PC-9 (cell line): ENCODE measurements around the gene TMPRSS11B. TPM values are rescaled to one million over a fixed set of nuclear protein-coding genes. Genes with fewer than 3 reads are reported as not detected.

Experiments used
- BruUV-seq: library from RNA; stranded (reverse); fragments of 400-500 nt; replicated peaks from 2 replicates; lab custom pipeline; 2021; lab: Mats Ljungman, UMichigan
- CTCF ChIA-PET: fragments of 300-600 bp; sonication (Branson Sonifier 250); formaldehyde crosslinking; loops from one replicate; lab custom pipeline; 2022; ENCODE audit warnings: antibody characterized with exemption; lab: Charles Lee
- POLR2A ChIA-PET: fragments of 300-600 bp; sonication (Branson Sonifier 250); formaldehyde crosslinking; loops from one replicate; lab custom pipeline; 2022; ENCODE audit warnings: antibody characterized with exemption; ENCODE audit not compliant: unreplicated experiment; lab: Charles Lee
- DNase-seq, 2 experiments: peaks; one replicate each; pipeline versions ENCODE4 v3.0.0 to v3.0.0-alpha.2; 2015 to 2022; ENCODE audit warnings: mixed read lengths in 1 of 2
- H2AFZ ChIP-seq: fragments of 200-600 bp; sonication (generic); 2 replicates; pipeline ENCODE4 v1.8.1; 2017; ENCODE audit warnings: antibody characterized with exemption
- H3F3A ChIP-seq: fragments of 200-600 bp; sonication (generic); 2 replicates; pipeline ENCODE4 v1.8.1; 2017; ENCODE audit warnings: antibody characterized with exemption, mild to moderate bottlenecking, low read depth; ENCODE audit not compliant: insufficient read depth
- H3K27ac ChIP-seq: fragments of 200-600 bp; sonication (generic); 2 replicates; pipeline ENCODE4 v1.6.1; 2016; ENCODE audit warnings: mixed run types
- H3K27me3 ChIP-seq: fragments of 200-600 bp; sonication (generic); 2 replicates; pipeline ENCODE4 v1.6.1; 2016; ENCODE audit warnings: low read depth, mixed run types; ENCODE audit not compliant: insufficient read depth
- H3K36me3 ChIP-seq: fragments of 200-600 bp; sonication (generic); 2 replicates; pipeline ENCODE4 v1.6.1; 2016; ENCODE audit warnings: low read depth, mixed run types
- H3K4me1 ChIP-seq: fragments of 200-600 bp; sonication (generic); replicated peaks from 2 replicates; pipeline ENCODE4 v1.6.1; 2016; ENCODE audit warnings: mixed run types; ENCODE audit not compliant: insufficient read depth
- H3K4me2 ChIP-seq: fragments of 200-600 bp; sonication (generic); 2 replicates; pipeline ENCODE4 v1.6.1; 2017; ENCODE audit warnings: mixed run types
- H3K4me3 ChIP-seq: fragments of 200-600 bp; sonication (generic); 2 replicates; pipeline ENCODE4 v1.6.1; 2016; ENCODE audit warnings: mixed run types
- H3K79me2 ChIP-seq: fragments of 200-600 bp; sonication (generic); 2 replicates; pipeline ENCODE4 v1.6.1; 2017; ENCODE audit warnings: low read depth, mixed run types
- H3K9me2 ChIP-seq: fragments of 200-600 bp; sonication (generic); 2 replicates; pipeline ENCODE4 v1.8.1; 2017; ENCODE audit warnings: mild to moderate bottlenecking; ENCODE audit not compliant: insufficient read depth
- H3K9me3 ChIP-seq: fragments of 200-600 bp; sonication (generic); 2 replicates; pipeline ENCODE4 v1.8.1; 2016; ENCODE audit warnings: low read depth; ENCODE audit not compliant: insufficient read depth
- H4K20me1 ChIP-seq: fragments of 200-600 bp; sonication (generic); 2 replicates; pipeline ENCODE4 v1.8.1; 2017; ENCODE audit not compliant: insufficient read depth
- EZH2 ChIP-seq: fragments of 200-600 bp; sonication (generic); IDR thresholded peaks from 2 replicates; pipeline ENCODE4 v1.8.0; 2017; ENCODE audit warnings: antibody characterized with exemption, low read depth
- intact Hi-C: fragments of 100-400 bp; cut with micrococcal nuclease; formaldehyde crosslinking; loops from one replicate; pipeline ENCODE4 v1.10.0; 2022; ENCODE audit not compliant: unreplicated experiment
- total RNA-seq: library from RNA; stranded (reverse); gene quantifications from 2 replicates; pipeline ENCODE4 v1.2.3, GENCODE V29; 2021
- TF ChIP-seq, protein P1 (sequence below): fragments of 200-600 bp; sonication (generic); conservative IDR thresholded peaks from 2 replicates; pipeline ENCODE4 v1.6.1; 2017; ENCODE audit warnings: mixed run types, antibody characterized with exemption, mild to moderate bottlenecking, moderate library complexity

Gene TMPRSS11B
- total RNA-seq, 1 experiment from 2014 or later = not detected

DNA sequence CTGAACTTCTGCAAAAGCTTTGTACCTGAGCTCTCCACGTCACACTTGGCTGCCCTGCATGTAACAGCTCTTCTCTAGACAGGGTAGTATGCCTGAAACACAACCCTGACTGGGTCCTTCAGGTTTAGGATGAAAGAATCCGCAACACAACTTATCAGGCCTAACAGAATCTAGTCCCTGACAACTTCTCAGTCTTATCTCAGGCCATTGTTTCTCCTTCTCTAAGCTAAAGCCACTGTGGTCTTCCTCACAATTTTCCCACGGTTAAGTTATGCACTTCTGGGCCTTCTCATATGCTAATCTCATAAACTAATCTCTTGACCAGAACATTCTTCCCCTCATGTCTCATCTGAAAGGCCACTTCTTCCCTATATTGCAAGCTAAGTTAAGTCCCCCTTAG, 10.8 kb upstream of the TMPRSS11B start:
- intact Hi-C loops = no loop called here
- DNase-seq = no peak
- Histone ChIP-seq H3K4me2 (no peak overlapping the region), H3K27ac (no peak overlapping the region), H3K79me2 (no peaks in the 10 kb centered on the region), H3K4me1 (no peaks in the 10 kb centered on the region), H3K4me3 (no peak overlapping the region), H3K36me3 (no peaks in the 10 kb centered on the region), H4K20me1 (no peaks in the 10 kb centered on the region), H3F3A (no peaks in the 10 kb centered on the region), H3K9me3 (no peaks in the 10 kb centered on the region), H3K9me2 (no peaks in the 10 kb centered on the region), H2AFZ (no peak overlapping the region), H3K27me3 (no peaks in the 10 kb centered on the region)
- ChIA-PET POLR2A (no interaction called here), CTCF (no interaction called here)
- no TSS peak for BruUV-seq
- TF ChIP-seq EZH2 = no peak
- TF ChIP-seq, protein P1, sequence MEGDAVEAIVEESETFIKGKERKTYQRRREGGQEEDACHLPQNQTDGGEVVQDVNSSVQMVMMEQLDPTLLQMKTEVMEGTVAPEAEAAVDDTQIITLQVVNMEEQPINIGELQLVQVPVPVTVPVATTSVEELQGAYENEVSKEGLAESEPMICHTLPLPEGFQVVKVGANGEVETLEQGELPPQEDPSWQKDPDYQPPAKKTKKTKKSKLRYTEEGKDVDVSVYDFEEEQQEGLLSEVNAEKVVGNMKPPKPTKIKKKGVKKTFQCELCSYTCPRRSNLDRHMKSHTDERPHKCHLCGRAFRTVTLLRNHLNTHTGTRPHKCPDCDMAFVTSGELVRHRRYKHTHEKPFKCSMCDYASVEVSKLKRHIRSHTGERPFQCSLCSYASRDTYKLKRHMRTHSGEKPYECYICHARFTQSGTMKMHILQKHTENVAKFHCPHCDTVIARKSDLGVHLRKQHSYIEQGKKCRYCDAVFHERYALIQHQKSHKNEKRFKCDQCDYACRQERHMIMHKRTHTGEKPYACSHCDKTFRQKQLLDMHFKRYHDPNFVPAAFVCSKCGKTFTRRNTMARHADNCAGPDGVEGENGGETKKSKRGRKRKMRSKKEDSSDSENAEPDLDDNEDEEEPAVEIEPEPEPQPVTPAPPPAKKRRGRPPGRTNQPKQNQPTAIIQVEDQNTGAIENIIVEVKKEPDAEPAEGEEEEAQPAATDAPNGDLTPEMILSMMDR = no peak

DNA sequence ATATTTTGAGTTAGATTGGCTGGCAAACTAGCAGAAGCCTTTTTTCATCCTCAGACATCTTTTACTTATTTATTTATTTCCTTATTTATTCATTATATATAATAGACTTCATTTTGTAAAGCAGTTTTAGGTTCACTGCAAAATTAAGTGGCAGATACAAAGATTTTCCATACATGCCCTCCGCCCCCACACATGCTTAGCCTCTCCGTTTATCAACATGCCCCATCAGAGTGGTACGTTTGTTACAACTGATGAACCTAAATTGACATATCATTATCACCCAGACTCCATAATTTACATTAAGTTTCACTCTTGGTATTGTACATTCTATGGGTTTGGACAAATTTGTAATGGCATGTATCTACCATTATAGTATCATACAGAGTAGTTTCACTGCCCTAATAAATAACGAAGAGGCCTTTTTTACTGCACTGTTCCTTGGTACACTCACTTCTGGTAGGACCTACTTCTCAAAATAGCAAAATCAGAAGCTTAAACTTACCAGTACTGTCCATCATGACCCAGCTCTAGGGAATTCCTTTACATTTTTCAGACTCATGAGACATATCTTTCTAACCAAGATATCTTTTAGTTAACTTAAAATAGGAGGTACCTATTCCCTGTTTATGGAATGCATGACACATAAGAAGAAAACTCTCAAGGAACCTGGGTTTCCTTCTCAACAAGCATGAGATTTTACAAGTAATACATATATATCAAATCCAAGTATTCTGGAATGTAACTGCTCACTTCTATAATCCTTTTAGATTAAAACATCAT, 4.8 kb upstream of the TMPRSS11B start:
- no peaks in the 10 kb centered on the region for H3K4me1 ChIP-seq
- no peak overlapping the region for H3K27ac ChIP-seq
- CTCF ChIA-PET = no interaction called here

GRCh38 chr4:68249434-68249833, 3.9 kb upstream of the TMPRSS11B start:
- Histone ChIP-seq H3K4me3 (no peak overlapping the region), H2AFZ (no peak overlapping the region), H3K9me3 (no peaks in the 10 kb centered on the region), H3K4me1 (no peaks in the 10 kb centered on the region), H4K20me1 (no peaks in the 10 kb centered on the region), H3K4me2 (no peak overlapping the region), H3F3A (no peaks in the 10 kb centered on the region), H3K27ac (no peak overlapping the region), H3K27me3 (no peaks in the 10 kb centered on the region), H3K79me2 (no peaks in the 10 kb centered on the region), H3K9me2 (no peaks in the 10 kb centered on the region), H3K36me3 (no peaks in the 10 kb centered on the region)
- no TSS peak for BruUV-seq
- POLR2A ChIA-PET = no interaction called here
- CTCF ChIA-PET = no interaction called here
- TF ChIP-seq EZH2 = no peak
- TF ChIP-seq, protein P1 = no peak
- intact Hi-C loops = no loop called here
- no peak for DNase-seq

More for the DNA sequence above, 4.8 kb upstream of the TMPRSS11B start:
- no TSS peak for BruUV-seq
- POLR2A ChIA-PET = no interaction called here
- TF ChIP-seq, protein P1 = no peak
- TF ChIP-seq EZH2 = no peak
- no peaks in the 10 kb centered on the region for H4K20me1 ChIP-seq
- H3K4me3 ChIP-seq = no peak overlapping the region
- H3F3A ChIP-seq = no peaks in the 10 kb centered on the region
- H3K9me2 ChIP-seq = no peaks in the 10 kb centered on the region
- intact Hi-C loops = no loop called here
- no peak for DNase-seq
- H2AFZ ChIP-seq = no peak overlapping the region
- H3K27me3 ChIP-seq = no peaks in the 10 kb centered on the region
- H3K9me3 ChIP-seq = no peaks in the 10 kb centered on the region
- H3K36me3 ChIP-seq = no peaks in the 10 kb centered on the region
- no peaks in the 10 kb centered on the region for H3K79me2 ChIP-seq
- H3K4me2 ChIP-seq = no peak overlapping the region
